GM18873 (cell line): ENCODE results near the gene CLRN2.

Experiments used
- ATAC-seq: cut with Tn5 transposase; IDR thresholded peaks from one replicate; pipeline ENCODE4 v1.9.1; 2021; ENCODE audit warnings: mild to moderate bottlenecking, moderate library complexity, moderate number of reproducible peaks; ENCODE audit not compliant: unreplicated experiment, low FRiP score

The CLRN2 gene

GRCh38 chr4:17514865-17515264, at the start of gene CLRN2:
TSS of gene CLRN2 (plus strand) at chr4:17515165. CDS start at chr4:17515267, 102 bp downstream.
- ATAC-seq, result no peak

GRCh38 chr4:17468619-17469221, 46.2 kb upstream of the CLRN2 start:
- ATAC-seq, result no peak

GRCh38 chr4:17469931-17470674, 44.9 kb upstream of the CLRN2 start:
- ATAC-seq, result no peak

- no peak for ATAC-seq
Observed at GRCh38 chr4:17475481-17475880, 39.5 kb upstream of the CLRN2 start.

- no peak for ATAC-seq
Observed at GRCh38 chr4:17476853-17477252, 38.1 kb upstream of the CLRN2 start.

- no peak for ATAC-seq
Observed at GRCh38 chr4:17477774-17478472, 37.0 kb upstream of the CLRN2 start.

GRCh38 chr4:17480210-17480927, 34.6 kb upstream of the CLRN2 start:
- ATAC-seq, result no peak

- no peak for ATAC-seq
Observed at GRCh38 chr4:17480955-17481354, 34.0 kb upstream of the CLRN2 start.

- ATAC-seq, result no peak
Observed at GRCh38 chr4:17482716-17483115, 32.2 kb upstream of the CLRN2 start.

- ATAC-seq, result no peak
Observed at GRCh38 chr4:17489123-17489522, 25.8 kb upstream of the CLRN2 start.

GRCh38 chr4:17489721-17490120, 25.2 kb upstream of the CLRN2 start:
- ATAC-seq, result no peak

GRCh38 chr4:17490575-17491059, 24.3 kb upstream of the CLRN2 start:
- no peak for ATAC-seq

- no peak for ATAC-seq
Observed at GRCh38 chr4:17491196-17491595, 23.8 kb upstream of the CLRN2 start.

GRCh38 chr4:17492058-17492741, 22.8 kb upstream of the CLRN2 start:
- ATAC-seq, result no peak

GRCh38 chr4:17492876-17493275, 22.1 kb upstream of the CLRN2 start:
- no peak for ATAC-seq

- no peak for ATAC-seq
Observed at GRCh38 chr4:17493619-17494018, 21.3 kb upstream of the CLRN2 start.

GRCh38 chr4:17494258-17495190, 20.4 kb upstream of the CLRN2 start:
- ATAC-seq, result no peak

GRCh38 chr4:17497890-17498523, 17.0 kb upstream of the CLRN2 start:
- ATAC-seq, result no peak

- ATAC-seq, result no peak
Observed at GRCh38 chr4:17500574-17500973, 14.4 kb upstream of the CLRN2 start.
